ENCODE measurements around the gene FGF23.

- no peak for TF ChIP-seq FOXM1 (IDR thresholded peaks at IDR 0.05; ENCODE audit: borderline replicate concordance)
- no peak for TF ChIP-seq FOXK2 (IDR thresholded peaks at IDR 0.05)
- no peak for TF ChIP-seq NFRKB (IDR thresholded peaks at IDR 0.05)
- no peak for TF ChIP-seq SUZ12 (IDR thresholded peaks at IDR 0.05)
- no peak for TF ChIP-seq HDGF (IDR thresholded peaks at IDR 0.05; ENCODE audit: borderline replicate concordance)
- no peak for TF ChIP-seq LEF1 (IDR thresholded peaks at IDR 0.05; ENCODE audit: borderline replicate concordance)
- TF ChIP-seq BHLHE40 (IDR thresholded peaks at IDR 0.05; ENCODE audit: borderline replicate concordance): no peak
- no peak for TF ChIP-seq FOXA1 (IDR thresholded peaks at IDR 0.05)
- TF ChIP-seq ZNF384 (IDR thresholded peaks at IDR 0.05): no peak
- TF ChIP-seq, protein P1, sequence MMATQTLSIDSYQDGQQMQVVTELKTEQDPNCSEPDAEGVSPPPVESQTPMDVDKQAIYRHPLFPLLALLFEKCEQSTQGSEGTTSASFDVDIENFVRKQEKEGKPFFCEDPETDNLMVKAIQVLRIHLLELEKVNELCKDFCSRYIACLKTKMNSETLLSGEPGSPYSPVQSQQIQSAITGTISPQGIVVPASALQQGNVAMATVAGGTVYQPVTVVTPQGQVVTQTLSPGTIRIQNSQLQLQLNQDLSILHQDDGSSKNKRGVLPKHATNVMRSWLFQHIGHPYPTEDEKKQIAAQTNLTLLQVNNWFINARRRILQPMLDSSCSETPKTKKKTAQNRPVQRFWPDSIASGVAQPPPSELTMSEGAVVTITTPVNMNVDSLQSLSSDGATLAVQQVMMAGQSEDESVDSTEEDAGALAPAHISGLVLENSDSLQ (IDR thresholded peaks at IDR 0.05): no peak
- TF ChIP-seq ELF4 (IDR thresholded peaks at IDR 0.05): no peak
- no peak for TF ChIP-seq ARNT (IDR thresholded peaks at IDR 0.05)
- TF ChIP-seq TARDBP (IDR thresholded peaks at IDR 0.05): no peak
These were observed 6.9 kb downstream of the FGF23 start for GRCh38 chr12:4372653-4373052.
